SK-N-SH (cell line): Measurements from ENCODE around the gene CAVIN1.

ENCODE experiments used
- EZH2phosphoT487 ChIP-seq: fragments of 200-600 bp; sonication (generic); IDR thresholded peaks from 2 replicates; pipeline ENCODE4 v1.6.1; 2017; ENCODE audit warnings: low read depth, mixed run types, mild to moderate bottlenecking, antibody characterized with exemption, moderate library complexity, borderline replicate concordance
- GATA2 ChIP-seq: sonication (generic); formaldehyde crosslinking; IDR thresholded peaks from 2 replicates; pipeline ENCODE4 v1.5.0; 2020; ENCODE audit warnings: mild to moderate bottlenecking, missing genetic modification reagents
- RFX5 ChIP-seq: IDR thresholded peaks from 2 replicates; pipeline ENCODE4 v1.6.1; 2012; ENCODE audit warnings: mild to moderate bottlenecking, improper control_type of control experiment, low read length
- TAF1 ChIP-seq: IDR thresholded peaks from 2 replicates; pipeline ENCODE4 v1.6.1; 2012; ENCODE audit warnings: low read depth, mild to moderate bottlenecking, low read length, moderate library complexity, borderline replicate concordance
- TEAD4 ChIP-seq: IDR thresholded peaks from 2 replicates; pipeline ENCODE4 v1.4.0; 2012; ENCODE audit warnings: mild to moderate bottlenecking, borderline replicate concordance; ENCODE audit not compliant: insufficient read depth
- YY1 ChIP-seq: IDR thresholded peaks from 2 replicates; pipeline ENCODE4 v1.4.0; 2012; ENCODE audit warnings: low read depth, mild to moderate bottlenecking
- TF ChIP-seq, protein P1 (sequence below): fragments of 200-600 bp; sonication (generic); IDR thresholded peaks from 2 replicates; pipeline ENCODE4 v1.6.1; 2017; ENCODE audit warnings: antibody characterized with exemption, mild to moderate bottlenecking, moderate library complexity
- TF ChIP-seq, protein P2 (sequence below): IDR thresholded peaks from 2 replicates; pipeline ENCODE4; 2012

DNA sequence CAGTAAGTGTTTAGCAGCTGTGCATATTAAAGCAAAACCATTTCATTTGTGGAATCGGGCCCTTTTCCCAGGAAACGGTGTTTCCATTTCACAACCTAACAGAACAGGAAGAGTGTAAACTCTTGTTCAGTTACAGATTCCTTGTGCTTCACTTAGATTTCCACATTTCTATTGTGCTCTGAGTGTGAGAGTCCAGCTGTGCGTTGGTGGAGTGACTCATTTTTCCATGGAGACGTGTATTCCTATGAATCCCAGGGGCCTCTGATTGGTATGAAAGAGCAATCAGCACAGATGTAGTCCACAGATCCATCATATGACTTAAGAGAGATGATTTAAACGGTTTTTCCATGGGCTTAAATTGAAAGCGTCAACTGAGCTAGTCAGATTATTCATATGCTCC is 13.3 kb upstream of the CAVIN1 start:
- TF ChIP-seq, protein P1, sequence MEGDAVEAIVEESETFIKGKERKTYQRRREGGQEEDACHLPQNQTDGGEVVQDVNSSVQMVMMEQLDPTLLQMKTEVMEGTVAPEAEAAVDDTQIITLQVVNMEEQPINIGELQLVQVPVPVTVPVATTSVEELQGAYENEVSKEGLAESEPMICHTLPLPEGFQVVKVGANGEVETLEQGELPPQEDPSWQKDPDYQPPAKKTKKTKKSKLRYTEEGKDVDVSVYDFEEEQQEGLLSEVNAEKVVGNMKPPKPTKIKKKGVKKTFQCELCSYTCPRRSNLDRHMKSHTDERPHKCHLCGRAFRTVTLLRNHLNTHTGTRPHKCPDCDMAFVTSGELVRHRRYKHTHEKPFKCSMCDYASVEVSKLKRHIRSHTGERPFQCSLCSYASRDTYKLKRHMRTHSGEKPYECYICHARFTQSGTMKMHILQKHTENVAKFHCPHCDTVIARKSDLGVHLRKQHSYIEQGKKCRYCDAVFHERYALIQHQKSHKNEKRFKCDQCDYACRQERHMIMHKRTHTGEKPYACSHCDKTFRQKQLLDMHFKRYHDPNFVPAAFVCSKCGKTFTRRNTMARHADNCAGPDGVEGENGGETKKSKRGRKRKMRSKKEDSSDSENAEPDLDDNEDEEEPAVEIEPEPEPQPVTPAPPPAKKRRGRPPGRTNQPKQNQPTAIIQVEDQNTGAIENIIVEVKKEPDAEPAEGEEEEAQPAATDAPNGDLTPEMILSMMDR, result no peak
- no peak for TF ChIP-seq GATA2 (CRISPR knock-in tag)
- TF ChIP-seq, protein P2, sequence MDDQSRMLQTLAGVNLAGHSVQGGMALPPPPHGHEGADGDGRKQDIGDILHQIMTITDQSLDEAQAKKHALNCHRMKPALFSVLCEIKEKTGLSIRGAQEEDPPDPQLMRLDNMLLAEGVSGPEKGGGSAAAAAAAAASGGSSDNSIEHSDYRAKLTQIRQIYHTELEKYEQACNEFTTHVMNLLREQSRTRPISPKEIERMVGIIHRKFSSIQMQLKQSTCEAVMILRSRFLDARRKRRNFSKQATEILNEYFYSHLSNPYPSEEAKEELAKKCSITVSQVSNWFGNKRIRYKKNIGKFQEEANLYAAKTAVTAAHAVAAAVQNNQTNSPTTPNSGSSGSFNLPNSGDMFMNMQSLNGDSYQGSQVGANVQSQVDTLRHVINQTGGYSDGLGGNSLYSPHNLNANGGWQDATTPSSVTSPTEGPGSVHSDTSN, result peak; percentile 54; the same call in 1 of the 2 replicates
- no peak for TF ChIP-seq EZH2phosphoT487
- TF ChIP-seq YY1, result no peak
- no peak for TF ChIP-seq TAF1
- no peak for TF ChIP-seq RFX5
- TF ChIP-seq TEAD4, result no peak
